ENCODE results near the gene NFX1.

DNA sequence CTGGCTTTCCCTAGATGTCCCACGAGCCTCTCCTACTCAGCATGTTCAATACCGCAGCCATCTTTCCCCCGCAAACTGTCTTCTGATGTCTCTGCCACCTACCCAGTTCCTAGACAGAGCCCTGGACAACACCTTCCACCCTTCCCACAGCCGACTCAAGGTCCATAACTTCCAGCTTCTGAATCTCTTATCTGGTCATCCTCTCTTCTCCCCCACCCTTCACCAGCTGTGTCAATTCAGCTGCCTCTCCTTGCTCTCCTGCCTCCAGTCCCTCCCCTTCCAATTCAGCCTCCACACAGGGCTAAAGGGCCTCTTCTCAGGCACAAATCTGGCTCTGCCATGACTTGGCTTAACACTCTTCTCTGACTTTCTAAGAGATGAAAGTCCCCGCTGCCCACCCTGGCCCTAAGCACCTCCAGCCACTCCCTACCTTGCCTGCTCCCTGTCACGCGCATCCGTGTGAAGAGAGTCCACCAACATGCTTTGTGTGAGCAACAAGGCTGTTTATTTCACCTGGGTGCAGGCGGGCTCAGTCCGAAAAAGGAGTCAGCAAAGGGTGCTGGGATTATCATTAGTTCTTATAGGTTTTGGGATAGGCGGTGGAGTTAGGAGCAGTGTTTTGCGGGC is 86.9 kb downstream of the NFX1 start:
- TF ChIP-seq CTCF (IDR thresholded peaks at IDR 0.05) (no peak), POLR2A (IDR thresholded peaks at IDR 0.05) (no peak)
